Heart left ventricle (tissue), 13 donors: Measurements from ENCODE around the gene ACVR1.

Source experiments
- CTCF ChIP-seq, 12 donors: fragments of 200-600 bp; sonication (generic) in 4 of 12; IDR thresholded peaks; one replicate each; pipeline versions ENCODE4 v1.5.0 to v1.8.0; 2018 to 2022; ENCODE audit warnings: antibody characterized with exemption in 12 of 12, mild to moderate bottlenecking in 5 of 12
- POLR2A ChIP-seq, 2 donors: fragments of 450-650 bp; IDR thresholded peaks; one replicate each; pipeline ENCODE4 v1.6.1; 2017; ENCODE audit warnings: antibody characterized with exemption in 2 of 2, mild to moderate bottlenecking in 2 of 2, moderate library complexity in 2 of 2
- donor health status: ischemic (EF 13 %, LVEDD 7.1; RV severe dilation, severe dysfunction).
- donor health status: DM: no; HTN: yes; CAD: no.
- donor health status: DM: no; HTN: no; CAD: no.
- donor health status: ischemic (EF 25% LVEDD 6.9; RV normal size, moderate dysfunction).
- donor health status: ischemic (EF 25% LVEDD 5.7; RV mildly dilated, moderate dysfunction).
- donor health status: ischemic (EF 35%, LVEDD 5.7; RV mildly dilated, moderate dysfunction).
- donor health status: nonischemic (EF 11% LVEDD 7.7; RV severe dilation, severe dysfunction).
- donor health status: DM: yes; HTN: yes; CAD: no.
- donor health status: PGD.
- donor health status: ischemic (EF 29% LVEDD 5.4; RV normal size, mild dysfunction).
- donor health status: nonischemic (EF 23%, LVEDD 6.1; RV moderate dilation, normal function).

- TF ChIP-seq CTCF (IDR thresholded peaks at IDR 0.05) (no peak), POLR2A (IDR thresholded peaks at IDR 0.05) (no peak)
These were observed 72.7 kb downstream of the ACVR1 start for GRCh38 chr2:157803476-157803875.
